Stimulated activated CD8-positive, alpha-beta memory T cell treated with anti-CD3 and anti-CD28 coated beads, Interleukin-7, amount 100 ng/mL, for 48 hours (primary cell): Measurements from ENCODE around the gene NSUN2.
"Not testable (repeated sequence)": the region's sequence is repeated elsewhere in the genome, so short reads cannot be mapped to it uniquely, and the experiment has no call there.

ENCODE experiments used
- DNase-seq, 2 donors: peaks; one replicate each; pipeline ENCODE4 v3.0.0-alpha.2; 2020; ENCODE audit warnings: low read depth in 1 of 2; ENCODE audit errors: extremely low read depth in 1 of 2

The NSUN2 gene

DNA sequence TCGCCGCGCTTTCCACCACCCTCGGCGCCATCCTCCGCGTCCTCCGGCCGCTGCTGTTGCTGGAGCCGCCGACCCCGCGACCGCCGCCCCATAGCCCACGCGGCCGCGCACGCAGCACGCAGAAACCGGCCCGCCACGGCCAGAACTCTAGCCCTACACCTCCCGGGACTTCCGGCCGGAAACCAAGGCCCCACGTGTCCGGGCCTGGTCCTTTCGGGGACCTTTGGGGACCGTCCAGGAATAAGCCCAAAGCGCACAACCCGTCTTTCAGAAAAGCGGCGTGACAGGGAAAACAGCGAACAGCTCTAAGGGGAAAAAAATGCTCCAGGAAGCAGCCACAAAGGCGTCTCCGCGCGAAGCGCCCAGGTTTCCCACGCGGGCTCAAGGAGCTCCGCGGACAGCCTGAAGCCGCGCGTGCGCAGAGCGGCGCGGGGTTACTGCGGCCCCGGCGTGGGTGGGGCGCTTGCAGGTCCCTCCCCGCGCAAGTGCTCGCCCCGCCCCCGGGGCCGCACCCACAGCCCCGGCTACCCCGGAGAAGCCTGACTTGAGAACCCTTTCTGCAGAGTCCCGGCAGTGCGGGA is at the start of gene NSUN2, which contains the start of gene SRD5A1:
Gene NSUN2, minus strand, starts transcription at position 157 of the 581 bp plus-strand sequence. Its CDS starts 65 bp downstream, at position 92.
Gene SRD5A1, plus strand, starts transcription at position 553 of the 581 bp plus-strand sequence. CDS start 137 bp downstream, outside the sequence.
- DNase-seq = peak; percentile 84 to 87

DNA sequence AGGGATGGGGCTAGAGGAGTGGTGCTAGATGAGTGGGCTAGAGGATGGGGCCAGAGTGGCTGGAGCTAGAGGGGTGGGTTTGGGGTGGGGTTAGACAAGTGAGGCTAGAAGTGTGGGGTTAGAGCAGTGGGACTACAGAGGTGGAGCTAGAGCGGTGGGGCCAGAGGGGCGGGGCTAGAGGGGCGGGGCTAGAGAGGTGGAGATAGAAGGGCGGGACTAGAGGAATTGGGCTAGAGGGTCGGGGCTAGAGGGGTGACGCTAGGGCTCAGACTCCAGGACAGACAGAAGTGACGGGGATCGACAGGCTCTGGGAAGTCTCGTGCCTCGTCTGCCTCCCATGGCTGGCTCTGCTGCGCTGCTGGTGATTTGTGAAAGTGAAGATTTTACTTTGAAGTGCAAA is 49.4 kb upstream of the NSUN2 start:
- no peak for DNase-seq

DNA sequence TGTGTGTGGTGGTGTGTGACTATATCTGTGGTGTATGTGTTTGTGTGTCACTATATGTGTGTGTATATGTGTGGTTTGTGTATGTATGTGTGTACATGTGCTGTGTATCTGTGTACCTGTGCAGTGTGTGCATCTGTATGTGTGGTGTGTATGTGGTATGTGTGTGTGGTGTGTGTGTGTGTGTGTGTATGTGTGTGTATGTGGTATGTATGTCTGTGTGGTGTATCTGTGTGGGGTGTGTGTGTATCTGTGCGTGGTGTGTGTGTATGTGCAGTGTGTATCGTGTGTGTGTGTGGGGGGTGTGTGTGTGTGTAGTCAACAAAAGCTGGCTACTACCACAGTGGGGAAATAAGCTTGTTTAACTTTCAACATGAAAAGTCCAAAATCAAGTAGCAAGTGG is 48.8 kb upstream of the NSUN2 start:
- DNase-seq = no peak

DNA sequence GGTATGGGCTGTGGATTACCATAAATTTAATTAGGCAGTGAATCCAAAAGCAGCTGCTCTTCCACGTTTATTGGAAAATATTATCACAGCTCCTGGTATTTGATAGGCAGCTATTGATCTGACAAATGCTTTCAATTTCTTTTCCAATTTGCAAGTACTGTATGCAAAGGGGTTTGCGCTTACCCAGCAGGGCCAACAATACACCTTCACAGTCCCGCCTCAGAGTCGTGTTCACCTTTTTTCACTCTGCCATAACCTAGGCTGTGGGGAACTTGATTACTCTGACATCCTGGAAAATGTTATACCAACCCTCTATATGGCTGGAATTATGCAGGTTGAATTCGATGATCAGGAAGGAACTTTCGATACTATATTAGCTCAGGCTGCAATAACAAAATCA is 48.1 kb upstream of the NSUN2 start:
- DNase-seq = no peak

DNA sequence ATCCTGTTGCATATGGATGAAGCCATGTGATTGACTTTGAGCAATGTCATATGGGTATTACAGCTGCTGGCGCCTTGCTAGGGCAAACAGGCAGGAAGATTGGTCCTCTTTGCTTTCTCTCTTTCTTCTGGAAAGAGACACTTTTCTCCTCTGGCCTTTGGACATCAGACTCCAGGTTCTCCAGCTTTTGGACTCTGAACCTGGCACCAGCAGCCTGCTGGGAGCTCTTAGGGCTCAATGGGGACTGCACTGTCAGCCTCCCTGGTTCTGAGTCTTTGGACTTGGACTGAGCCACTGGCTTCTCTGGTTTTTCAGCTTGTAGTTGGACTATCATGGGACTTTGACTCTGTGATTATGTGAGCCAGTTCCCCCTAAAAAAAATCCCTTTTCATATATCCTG is 45.5 kb upstream of the NSUN2 start:
- no peak for DNase-seq

DNA sequence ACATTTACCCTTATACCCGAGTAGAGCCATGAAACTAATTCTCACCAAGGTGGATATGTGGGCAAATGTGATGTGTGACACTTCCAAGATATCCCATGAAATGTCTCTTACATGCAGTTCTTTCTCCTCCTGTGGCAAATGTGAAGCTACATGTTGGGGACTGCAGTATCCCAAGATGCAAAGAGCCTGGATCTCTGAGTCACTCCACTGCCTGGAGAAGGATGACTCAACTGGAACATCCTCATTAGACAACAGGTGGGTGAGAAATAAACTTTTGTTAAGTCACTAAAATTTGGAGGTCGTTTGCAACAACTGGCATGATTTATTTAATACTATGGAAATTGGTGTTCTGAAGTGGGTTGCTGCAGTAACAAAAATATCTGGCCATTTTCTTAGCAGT is 43.9 kb upstream of the NSUN2 start:
- no peak for DNase-seq

DNA sequence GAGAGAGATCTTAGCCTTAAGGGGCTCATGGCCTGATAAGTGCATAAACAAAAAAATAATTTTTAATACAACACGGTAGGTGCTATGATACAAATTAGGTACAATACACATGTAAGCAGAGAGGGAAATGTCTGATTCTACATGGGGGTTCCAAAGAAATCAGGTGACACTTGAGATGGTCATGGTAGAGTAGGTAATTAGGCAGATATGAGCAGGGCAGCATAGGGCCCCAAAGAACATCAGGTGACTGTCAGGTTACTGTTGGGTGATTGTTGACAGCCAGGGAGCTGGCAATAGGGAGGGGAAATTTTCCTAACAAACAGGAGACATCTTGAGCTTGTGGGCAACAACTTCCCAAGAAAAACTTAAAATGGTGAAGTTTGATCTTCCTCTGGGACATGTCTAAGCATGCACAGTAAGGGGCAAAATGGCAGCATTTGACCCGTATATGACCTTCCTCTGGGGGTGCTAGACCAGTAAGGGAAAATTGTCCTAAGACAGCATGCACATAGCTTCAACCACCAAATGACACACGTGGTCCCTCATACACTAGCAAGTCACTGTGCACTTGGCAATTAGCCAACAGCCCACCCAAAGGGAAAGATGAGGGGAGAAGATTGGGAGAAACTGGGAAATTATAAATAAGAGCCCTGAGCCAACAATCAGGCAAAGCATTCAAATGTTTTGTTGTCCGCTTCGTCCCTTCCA is 43.1 kb upstream of the NSUN2 start:
- DNase-seq = no peak

DNA sequence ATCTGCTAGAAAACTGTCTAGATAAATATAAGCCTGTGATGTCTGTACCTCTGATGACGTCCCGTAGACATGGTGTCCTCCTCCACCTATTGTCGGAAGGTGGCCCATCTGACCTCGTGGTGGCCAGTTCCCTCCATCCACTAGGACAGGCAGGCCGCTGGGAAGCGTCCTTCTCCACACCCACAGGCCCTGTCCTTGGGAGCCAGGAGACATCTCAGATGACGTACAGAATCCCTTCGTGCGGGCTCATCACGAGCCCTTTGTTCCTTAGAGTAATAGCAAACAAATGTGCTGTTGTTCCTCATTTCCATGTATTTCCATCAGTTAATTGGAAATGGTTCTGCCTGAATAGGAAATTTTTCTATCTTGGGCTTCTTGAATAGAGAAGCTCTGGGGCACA is 42.0 kb upstream of the NSUN2 start:
- no peak for DNase-seq

DNA sequence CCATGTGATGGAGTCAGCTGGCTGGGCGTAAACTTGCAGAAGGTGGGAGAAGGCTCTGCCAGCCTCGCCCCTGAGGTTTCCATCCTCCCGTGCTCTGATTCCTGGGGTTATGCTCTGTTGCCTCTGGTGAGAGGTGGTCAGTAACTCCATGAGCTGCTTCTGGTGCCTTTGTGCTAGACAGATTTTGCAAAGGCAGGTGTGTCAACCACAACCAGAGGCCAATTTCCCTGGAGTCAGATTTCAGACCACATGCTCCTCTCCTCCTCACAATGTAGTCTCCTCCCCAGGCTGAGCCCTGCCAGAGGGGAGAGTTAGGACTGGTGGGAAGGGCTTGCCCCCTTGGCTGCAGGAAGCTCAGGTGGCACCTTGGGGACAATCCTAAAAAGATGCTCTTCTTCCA is 41.6 kb upstream of the NSUN2 start:
- no peak for DNase-seq

DNA sequence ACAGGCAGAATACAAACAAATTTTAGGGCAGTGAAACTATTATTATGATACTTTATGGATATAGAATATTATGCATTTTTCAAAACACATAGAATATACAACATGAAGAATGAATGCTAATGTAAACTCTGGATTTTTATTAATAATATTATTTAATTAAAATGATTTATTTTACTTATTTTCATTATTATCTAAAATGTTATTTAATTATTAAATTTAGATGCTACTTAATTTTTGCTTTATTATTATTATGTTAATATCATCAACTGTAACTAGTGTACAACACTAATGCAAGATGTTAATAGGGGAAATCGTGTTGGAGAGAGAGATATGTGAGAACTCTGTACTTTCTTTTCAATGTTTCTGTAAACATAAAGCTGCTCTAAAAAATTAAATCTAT is 41.1 kb upstream of the NSUN2 start:
- DNase-seq = no peak

DNA sequence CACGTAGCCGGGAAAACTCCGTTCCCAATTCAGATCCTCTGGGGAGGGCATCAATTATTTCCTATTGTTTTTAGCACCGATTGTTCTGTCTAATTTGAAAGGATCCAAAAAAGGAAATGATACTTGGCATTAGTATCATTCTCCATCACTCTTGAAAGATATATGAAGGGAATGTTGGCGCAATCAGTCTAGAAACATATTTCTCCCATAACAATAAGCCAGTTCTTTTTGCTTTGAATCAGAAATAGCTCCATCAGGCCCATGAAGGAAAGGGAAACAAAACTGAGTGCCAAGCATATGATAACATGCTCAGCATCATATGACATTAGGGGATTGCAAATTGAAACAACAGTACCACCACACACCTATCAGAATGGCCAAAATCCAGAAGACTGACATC is 40.2 kb upstream of the NSUN2 start:
- no peak for DNase-seq

DNA sequence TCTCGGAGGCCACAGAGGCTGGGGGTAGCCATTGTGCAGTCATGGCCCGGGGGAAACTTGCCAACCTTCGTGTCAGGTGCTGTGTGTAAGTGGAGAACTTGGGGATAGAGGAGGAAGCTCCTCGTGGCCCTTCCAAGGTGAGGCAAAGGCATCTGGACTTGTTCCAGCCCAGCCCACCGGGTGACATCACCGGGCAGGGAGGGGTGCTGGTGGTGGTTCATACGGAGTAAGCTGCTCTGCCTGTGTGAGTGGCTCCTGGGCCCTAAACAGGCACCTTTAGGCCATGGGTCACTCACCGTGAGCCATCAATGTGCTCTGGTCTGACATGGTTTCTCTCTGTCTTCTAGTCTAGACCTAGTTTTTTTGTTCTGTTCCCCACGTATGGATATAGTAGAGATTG is 35.9 kb upstream of the NSUN2 start:
- DNase-seq = not testable (repeated sequence)

DNA sequence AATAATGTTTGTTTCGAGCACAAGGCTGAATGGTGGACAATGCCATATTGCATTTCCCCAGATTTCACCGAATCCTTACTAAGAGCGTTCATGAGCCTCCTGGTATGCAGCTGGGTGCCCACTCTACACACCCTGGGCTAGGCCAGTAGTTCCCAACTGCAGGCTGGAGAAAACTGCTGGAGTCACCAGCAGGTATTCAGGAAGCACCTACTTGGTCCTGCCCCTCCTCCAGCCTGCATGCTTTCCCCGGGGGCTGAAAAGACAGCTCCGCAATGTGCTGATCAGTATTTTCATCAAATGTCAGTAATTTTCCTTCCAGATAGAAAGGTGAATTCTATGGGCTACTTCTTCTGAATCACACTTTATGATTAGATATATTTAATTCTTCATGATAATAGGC is 34.8 kb upstream of the NSUN2 start:
- DNase-seq = no peak

DNA sequence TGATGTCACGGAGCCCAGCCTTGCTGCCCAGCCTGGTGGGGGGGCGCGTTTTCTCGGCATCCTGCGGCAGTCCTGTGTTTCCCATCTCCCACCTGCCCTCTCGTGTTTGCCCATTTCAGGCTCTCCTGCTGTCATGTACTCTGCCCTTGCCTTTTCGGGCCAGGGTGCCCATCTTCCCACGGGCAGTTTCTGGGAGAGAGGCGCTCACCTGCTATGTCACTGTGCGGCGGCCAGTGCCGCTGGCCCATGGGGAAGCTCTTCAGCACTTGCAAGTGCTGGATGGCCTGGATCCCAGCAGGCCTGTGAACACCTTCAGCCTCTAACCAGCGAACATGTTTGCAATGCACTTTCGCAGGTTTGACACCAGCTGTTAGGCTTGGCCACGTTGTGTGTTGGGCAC is 33.9 kb upstream of the NSUN2 start:
- DNase-seq = no peak

DNA sequence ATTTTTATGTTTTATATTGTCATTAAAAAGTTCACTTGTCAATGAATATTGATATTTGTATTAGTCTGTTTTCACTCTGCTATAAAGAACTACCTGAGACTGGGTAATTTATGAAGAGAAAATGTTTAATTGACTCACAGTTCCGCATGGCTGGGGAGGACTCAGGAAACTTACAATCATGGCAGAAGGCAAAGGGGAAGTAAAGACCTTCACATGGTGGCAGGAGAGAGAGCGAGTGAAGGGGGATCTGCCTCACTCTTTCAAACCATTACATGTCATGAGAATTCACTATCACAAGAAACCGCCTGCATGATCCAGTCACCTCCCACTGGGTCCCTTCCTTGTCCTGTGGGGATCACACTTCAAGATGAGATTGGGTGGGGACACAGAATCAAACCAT is 27.8 kb upstream of the NSUN2 start:
- DNase-seq = no peak

DNA sequence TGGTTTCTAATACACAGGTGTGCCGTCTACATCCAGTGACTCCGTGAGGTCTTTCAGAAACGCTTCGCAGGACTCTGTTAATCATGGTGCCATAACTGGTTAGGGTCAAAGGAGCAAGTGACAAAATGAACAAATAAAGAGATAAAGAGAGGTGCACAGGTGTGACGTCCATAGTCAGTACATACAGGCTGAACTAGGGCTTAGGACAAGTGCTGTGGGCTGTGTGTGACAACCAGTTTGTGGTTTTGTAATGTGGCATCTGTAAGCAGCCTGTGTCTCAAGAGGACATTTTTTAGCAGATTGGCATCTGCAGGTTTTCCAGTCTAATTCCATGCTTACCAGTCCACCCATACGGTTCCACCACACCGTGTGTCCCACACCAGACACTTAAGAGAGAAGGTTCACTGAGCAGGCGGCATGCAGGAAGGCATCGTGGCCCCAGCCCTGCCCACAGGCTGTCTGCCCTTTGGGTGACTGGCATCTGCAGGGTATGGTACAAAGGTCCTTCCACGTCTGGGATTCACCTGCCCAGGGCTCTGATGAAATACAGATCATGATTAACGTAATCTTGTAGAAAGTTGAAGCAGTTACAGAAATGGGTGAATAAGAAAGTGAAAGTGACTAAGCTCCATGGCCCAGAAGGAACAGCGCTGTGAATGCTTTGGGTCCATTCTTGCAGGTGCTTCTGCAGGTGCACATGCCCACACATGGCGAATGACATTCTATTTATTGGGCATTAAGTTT is 27.3 kb upstream of the NSUN2 start:
- no peak for DNase-seq

DNA sequence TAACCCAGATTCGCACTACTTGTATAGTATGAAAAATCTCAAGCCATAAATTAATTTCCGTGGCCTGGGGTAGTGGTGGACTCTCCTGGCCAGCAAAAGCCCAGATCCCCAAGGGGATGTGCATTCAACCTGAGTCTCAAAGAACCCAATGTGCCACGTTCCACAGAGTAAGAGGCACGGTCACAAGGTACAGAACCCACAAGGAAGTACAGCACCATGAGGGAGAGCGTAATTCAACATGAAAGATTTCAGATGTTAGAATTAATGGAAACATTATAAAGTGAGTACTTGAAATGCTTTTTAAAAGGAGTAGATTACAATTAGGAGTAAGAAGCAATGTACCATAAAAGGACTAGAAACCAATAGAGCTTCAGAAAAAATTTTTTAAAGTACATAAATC is 23.8 kb upstream of the NSUN2 start:
- no peak for DNase-seq

DNA sequence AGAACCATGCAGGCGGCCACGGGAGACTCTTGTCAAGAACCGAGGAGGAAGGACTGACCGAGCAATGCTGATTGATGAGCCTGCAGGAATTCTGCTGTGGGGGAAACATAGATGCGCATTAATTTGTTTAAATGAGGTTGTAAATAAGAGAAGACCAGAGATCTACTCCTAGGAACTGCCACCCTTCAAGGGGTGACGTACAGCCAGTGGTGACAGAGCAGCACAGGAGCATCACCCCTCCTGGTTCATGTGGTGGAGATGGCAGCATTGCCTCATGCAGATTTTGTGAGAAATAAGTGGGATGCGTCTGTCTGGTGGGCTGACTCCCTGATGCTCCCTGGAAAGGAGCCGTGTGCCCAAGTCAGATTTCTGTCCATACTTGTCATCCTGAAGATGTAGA is 22.6 kb upstream of the NSUN2 start:
- DNase-seq = no peak

DNA sequence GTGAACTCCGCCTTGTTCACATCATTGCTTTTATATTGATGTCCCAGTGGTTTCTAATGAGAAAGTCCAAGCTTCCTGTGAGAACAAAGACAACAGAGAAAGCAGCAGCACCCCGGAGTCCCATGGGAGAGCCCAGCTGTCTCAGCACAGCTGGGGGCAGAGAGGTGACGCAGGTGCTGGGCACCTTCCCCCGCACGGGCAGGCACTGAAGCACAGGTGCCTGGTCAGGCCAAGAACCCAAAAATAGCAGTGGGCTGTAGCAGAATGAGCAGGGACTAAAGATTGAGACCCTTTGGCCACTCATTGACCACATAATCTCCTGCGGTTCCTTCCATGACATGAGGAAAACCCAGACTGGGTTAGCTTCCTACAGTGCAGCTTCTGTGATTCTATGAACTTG is 19.2 kb upstream of the NSUN2 start:
- DNase-seq = no peak

DNA sequence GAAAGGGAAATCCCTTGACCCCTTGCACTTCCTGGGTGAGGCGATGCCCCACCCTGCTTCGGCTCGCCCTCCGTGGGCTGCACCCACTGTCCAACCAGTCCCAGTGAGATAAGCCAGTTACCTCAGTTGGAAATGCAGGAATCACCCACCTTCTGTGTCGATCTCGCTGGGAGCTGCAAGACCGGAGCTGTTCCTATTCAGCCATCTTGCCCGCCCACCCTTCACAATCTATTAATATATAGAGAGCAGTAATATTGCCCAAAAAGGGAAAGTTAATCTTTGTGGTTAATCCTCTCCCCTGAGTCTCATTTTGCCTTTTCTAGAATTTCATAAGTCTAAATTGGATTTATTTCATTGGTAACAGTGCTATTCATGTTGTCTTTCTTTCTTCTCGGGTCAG is 16.8 kb upstream of the NSUN2 start:
- no peak for DNase-seq

DNA sequence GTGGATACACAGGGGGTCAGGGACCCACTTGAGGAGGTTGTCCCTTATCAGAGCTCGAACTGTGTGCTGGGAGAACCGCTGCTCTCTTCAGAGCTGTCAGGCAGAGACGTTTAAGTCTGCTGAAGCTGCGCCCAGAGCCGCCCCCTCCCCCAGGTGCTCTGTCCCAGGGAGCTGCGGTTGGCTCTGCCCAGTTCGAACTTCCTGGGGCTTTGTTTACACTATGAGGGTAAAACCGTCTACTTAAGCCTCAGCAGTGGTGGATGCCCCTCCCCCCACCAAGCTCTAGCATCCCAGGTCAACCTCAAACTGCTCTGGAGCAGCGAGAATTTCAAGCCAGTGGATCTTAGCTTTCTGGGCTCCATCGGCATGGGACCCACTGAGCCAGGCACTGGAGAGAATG is 16.3 kb upstream of the NSUN2 start:
- DNase-seq = no peak
